Measurements from ENCODE around the gene TP53RK.

Gene TP53RK

DNA sequence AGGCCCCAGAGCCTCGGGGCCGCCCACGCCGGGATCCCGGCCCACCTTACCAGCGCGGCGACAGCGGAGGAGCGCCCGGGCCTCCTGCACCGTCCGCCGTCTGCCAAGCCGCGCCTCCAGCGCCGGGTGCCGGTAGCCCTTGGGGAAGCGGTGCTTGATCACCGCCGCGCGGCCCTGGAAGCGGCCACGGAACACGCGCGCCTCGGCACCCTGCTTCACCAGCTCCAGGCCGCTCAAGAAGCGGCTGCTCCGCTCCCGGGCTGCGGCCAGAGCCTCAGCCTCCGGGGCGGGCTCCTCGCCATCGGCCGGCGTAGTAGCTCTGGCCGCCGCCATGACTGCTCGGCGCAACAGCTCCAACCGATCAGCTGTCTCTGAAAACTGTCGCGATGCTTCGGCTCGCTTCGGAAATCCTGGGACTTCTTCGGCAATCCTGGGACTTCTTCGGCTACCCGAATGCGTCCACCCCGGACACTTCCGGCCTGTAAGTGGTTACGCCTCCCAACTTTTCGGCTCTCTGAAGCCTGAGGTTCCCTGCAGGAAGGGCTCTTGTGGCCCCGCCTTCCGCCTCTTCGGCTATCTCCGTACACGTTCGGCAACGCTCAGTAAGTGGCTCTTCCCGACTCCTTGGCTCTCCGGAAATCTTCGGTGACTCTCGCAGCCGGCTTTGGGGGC lies at the start of gene TP53RK:
Gene TP53RK (minus strand): TSS at position 363 of the 672 bp plus-strand sequence. CDS start 30 bp downstream, at position 333.
- peak; percentile 92 for DNase-seq

DNA sequence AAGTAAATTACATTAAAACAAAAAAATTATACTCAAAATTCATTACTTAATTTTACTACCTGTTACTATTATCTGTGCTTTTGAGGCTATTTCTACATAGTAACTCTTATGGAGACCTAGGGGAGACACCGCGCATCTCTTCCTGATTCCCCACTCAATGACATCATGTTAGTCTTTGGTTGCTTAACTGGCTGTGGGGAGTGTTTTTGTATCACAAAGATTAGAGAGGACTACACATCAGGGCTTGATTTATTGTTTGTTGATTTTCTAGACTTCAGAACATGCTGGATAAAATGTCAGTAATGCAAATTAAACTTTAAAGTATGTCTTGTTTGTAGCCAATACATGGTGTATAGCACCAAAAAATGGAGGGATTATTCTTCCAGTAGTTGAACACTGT lies 46.2 kb upstream of the TP53RK start:
- no peak for DNase-seq

DNA sequence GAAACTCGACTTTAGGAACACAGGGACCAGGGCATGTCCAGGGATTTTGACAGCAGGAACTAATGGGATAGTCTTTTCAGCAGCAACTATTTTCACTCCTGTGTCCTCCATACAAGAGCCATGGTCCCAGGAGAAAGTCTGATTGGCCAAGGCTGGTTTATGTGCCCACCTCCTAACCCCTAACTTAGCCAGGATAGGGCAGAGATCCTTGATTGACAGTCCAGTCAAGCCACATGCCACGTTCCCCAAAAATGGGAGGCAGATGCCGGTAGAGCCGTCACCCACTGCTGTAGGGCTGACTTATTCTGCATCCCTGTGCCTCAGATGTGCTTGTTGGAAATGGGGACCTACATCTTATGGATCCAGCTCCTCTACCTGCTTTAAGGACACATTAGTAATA lies 42.5 kb upstream of the TP53RK start:
- DNase-seq, result no peak

DNA sequence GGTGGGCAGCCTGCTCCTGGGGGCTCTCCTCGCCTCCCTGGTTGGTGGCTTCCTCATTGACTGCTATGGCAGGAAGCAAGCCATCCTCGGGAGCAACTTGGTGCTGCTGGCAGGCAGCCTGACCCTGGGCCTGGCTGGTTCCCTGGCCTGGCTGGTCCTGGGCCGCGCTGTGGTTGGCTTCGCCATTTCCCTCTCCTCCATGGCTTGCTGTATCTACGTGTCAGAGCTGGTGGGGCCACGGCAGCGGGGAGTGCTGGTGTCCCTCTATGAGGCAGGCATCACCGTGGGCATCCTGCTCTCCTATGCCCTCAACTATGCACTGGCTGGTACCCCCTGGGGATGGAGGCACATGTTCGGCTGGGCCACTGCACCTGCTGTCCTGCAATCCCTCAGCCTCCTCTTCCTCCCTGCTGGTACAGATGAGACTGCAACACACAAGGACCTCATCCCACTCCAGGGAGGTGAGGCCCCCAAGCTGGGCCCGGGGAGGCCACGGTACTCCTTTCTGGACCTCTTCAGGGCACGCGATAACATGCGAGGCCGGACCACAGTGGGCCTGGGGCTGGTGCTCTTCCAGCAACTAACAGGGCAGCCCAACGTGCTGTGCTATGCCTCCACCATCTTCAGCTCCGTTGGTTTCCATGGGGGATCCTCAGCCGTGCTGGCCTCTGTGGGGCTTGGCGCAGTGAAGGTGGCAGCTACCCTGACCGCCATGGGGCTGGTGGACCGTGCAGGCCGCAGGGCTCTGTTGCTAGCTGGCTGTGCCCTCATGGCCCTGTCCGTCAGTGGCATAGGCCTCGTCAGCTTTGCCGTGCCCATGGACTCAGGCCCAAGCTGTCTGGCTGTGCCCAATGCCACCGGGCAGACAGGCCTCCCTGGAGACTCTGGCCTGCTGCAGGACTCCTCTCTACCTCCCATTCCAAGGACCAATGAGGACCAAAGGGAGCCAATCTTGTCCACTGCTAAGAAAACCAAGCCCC lies 36.2 kb upstream of the TP53RK start:
- no peak for DNase-seq

DNA sequence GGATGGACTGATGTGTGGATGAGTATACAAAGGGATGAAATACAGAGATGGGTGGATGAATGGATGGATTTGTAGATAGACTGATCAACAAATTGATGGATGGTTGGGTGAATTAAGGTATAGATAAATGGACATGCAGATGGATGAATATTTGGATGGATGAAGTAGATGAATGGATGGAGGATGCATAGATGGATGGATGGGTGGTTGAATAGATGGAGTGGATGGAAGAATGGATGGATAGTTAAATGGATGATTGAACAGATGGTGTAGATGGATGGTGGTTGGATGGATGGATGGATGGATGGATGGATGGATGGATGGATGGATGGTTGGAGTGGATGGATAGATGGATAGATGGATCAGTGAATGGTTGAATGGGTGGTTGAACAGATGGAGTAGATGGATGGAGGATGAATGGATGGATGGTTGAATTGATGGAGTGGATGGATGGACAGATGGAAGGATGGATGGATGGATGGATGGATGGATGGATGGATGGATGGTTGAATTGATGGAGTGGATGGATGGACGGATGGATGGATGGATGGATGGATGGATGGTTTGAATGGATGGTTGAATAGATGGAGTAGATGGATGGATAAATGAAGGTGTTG lies 35.2 kb upstream of the TP53RK start:
- DNase-seq, result no peak

DNA sequence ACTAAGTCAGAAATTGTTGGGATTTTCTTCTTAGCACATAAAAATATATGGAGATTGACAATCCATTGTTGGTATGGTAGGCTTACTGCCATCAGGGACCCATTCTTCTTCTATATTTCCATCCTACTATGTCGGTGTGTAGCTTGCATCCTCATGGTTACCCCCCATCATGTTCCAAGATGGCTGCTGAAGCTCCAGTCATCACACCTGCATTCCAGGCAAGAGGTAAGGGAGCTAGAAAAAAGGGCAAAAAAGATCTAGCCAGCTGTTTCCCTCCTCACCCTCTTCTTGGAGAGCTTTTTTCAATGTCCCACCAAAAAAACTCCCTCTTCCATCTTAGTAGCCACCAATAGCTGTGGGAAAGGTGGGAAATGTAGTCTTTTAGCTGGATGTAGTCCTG lies 33.8 kb upstream of the TP53RK start:
- DNase-seq, result no peak

DNA sequence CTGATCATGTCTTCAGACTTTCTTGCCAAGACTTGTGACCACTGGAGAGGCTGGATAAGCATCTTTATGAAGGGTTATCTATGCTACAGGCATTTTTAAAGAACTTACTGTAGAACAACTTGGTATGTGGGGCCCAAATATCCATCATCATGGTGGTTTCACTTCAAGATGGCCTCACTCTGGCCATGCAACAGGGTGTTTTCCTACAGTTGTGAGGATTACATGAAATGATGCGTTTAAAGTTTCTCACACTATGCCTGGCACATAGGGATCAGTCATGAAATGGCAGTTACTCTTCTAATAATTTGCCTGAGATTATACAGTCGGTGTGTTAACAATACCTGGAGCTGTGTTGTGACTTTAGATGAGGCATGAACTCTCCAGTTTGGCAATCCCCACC lies 33.2 kb upstream of the TP53RK start:
- DNase-seq, result no peak

DNA sequence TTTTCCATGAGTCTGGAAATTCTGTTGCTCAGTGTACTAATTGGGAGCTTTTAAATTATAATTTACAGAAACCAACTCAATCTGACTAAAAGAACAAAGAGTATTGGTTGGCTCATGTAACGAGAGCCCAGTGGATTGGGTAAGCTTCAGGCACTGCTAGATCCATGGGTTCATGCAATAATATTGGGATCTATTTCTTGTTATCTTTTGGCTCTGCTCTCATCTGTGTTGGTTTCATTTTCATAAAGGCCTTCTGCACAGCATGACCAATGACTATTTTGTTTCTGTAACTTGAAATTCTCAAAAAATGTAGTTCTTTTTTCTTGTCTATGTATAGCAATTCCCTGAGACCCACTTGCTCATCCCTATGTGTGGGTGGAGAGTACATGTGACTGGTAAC lies 32.2 kb upstream of the TP53RK start:
- no peak for DNase-seq

DNA sequence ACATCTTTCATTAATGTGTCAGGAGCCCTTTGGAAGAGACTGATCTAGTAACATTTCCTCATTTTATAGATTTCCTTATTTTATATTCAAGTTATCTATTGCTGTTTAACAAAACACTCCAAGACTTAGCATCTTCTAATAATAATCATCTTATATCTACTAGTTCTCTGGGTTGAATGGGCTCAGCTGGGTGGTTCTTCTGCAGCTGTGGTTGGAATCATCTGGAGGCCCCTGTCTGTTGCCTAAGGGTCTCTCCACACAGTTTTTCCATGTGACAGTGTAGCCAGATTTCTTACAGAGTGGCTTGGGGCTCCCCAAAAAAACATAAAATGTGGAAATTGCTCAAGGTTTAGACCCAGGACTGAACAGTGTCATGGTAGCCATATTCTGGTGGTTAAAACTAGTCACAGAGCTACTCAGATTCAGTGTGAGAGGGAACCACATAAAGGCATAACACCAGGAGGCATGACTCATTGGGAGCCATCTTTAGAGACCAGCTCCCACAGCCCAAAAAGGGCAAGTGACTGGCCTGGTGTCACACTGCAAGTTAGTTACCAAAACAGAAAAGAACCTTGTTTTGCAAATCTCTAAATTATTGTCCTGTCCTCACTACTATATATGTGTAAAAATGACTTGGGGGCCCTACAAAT lies 31.7 kb upstream of the TP53RK start:
- DNase-seq, result no peak

DNA sequence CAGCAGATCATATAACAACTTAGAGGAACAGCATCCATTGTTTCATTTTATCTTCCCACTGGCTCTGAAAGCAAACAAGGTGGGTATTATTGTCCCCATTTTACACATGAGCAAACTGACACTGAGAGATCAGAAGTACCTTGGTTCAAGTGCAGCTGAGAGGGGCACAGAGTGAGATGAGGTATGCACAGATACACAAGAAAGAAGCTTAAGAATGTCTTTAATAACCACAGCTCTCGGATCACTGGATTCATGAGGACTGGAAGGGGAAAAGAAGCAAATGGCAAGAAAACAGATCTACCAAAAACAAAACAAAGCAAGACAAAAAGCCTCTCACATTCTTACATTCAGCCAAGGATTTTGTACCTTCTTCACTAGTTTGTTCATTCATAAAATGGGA lies 30.8 kb upstream of the TP53RK start:
- no peak for DNase-seq

DNA sequence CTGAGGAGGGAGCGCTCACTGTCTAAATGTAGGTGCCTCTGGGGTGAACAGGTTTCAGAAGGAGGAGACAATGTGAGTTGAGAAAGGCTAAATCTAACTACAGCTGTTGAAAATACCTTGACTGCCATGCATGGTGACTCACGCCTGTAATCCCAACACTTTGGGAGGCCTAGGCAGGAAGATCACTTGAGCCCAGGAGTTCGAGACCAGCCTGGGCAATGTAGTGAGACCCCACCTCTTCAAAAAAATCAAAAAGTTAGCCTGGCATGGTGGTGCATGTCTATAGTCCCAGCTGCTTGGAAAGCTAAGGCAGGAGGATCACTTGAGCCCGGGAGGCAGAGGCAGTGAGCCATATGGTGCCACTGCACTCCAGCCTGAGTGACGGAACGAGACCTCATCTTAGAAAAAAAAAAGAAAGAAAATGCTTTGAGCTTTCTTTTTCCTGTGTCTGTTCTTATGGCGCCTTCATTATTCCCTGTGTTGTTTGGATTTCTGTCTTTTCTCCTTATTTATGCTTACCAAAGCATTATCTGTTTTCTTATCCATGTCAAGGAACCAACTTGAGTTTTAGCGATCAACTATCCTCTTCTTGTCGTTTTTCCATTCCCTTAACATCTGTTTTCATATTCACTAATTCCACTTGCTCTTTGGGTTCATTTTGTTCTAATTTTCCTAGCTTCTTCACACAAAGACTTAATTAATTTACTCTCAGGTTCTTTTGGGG lies 28.7 kb upstream of the TP53RK start:
- no peak for DNase-seq

DNA sequence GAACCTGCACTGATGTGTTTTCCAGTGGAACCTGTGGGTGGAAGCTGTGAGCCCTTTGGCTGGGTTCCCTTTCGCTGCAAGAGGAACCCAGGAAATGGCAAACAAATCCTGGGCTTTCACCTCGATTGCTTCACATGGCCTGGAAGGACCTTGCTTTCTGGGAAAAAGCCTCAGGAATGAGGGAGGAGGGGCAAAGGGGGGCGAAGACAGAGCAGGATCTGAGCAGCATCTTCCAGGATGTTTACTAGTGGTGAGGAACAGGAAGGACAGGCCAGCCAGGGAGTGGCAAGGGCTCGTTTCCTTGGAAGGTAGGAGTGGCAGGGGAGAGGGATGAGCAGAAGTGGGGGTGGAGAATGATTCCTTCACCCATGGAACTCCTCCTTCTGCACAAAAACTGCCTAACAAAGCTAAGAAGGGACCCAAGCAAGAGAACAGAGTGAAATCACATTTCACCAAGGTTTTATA lies 26.1 kb upstream of the TP53RK start:
- no peak for DNase-seq

DNA sequence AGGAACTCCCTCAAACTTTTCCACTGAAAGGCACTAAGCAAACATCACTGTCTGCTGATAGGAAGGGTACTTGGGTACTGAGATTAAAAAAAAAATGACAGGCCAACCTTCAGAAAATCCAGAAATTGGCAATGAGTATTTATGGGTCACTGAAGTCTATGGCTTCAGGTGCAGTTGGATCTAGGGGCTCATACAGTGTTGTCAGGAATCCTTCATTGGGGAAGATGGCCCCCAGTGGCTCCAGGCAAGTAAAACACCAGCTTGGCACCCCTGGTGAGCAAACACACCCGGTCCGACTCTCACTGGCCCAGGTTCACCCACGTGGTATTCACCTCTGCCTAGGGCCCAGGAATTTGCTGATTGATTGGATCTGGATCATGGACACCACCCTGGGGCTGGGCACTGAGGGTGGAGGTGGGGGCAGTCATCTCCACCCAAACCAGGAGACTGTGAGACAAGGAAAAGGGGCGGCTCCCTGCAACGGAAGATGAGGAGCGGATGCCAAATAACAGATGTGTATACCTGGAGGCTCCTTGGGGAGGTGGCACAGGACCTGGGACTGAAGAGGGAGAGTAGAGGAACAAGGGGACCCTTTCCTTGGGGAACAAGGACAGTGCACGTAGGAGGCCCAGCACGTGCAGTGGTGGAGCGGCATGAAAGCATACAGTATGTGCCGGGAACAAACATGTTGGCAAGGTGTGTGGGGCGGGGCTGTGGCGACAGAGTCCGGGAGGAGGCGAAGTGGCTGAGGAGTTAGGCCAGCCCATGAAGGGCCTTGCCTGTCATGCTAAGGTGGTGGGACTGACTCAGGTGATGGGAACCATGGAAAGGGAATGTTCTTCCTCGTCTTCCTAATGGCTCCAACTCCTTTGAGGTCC lies 25.0 kb upstream of the TP53RK start:
- no peak for DNase-seq

DNA sequence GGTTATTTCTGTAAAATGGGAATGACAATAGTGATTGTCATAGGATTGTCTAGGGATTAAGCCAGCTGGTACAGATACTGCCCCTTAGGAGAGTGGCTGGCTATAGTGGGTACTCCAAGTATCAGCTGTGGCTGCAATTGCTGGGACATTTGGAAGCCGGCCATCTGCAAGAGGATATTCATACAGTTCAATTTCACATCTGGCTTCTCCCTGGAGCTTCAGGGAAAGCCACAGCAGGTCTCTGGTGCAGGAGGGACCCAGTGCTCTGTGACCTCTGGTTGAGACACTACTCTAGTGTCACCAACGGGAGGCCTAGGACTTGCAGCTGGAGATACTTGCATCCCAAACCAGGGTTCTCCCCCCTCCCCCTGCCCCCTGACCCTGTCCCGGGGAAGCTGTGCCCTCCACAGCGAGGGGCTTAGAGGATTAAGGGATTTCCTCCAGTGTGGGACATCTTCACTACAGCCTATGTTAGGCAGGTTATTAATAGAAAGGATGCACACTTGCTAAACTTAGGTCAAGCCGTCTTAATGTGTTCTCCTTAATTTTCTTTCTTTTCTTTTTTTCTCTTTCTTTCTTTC lies 22.9 kb upstream of the TP53RK start:
- no peak for DNase-seq

DNA sequence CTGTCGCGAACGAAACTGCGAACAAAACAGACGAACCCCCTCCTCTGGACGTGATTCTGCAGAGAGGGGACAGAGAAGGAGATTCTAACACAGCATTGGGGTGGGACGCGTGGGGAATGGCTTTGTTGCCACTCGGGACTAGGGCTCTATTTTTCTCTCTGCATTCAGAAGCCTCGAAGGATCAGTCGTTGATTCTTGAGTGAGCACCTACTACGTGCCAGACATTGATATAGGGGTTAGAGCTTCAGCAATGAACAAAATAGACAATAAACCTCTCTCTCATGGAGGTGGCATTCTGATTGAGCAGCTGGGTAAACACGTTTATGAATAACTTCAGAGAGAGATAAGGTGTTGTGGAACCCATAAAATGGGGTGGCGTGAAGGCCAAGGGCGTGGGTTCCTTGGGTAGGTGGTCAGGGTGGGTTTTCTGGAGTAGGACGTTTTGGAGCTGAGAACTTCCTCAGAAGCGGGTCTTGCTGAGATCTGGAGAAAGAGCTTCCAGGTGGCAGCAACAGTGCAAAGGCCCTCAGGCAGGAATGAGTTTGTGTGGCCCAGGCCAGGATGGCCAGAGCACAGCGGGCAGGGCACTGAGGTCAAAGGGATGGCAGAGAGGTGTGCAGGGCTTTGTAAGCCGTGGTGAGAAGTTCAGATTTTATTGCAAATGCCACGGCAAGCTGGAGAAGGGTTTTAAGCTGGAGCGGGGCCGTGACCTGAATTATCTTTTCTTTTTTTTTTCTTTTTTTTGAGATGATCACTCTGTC lies 21.1 kb upstream of the TP53RK start:
- DNase-seq, result no peak

DNA sequence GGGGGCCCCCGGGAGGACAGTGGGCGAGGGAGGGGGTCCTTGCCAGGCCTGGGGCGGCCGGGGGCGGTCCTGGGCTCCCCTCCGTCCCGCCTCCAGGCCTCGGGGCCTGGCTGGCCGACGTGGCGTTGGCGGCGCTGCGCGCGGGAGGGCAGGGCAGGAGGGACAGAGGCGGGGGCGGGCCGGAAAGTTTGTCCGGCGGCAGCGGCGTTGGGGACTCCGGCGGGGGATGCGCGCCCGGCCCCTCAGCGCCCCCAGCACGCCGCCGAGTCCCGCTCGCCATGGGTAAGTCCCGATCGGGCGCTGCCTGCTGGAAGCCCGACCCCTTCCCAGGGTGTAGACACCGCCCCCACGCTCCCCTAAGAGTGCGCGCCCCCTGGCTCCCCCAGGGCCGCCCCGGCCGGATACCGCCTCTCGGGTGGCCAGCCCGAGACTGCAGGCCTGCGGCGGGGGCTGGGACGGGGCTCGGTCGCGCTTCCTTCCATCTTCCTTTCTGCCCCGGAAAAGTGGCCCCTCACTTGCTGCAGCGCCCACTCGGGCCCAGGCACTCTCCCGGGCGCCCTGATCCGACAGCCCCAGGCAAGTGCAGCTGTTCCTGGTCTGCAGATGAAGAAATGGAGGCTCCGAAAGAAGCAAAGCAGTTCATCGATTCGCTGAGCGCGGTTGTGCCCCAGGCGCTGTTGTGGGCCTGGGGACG lies 20.4 kb upstream of the TP53RK start, which contains the start of gene SLC2A10:
Gene SLC2A10 (plus strand): TSS at position 191 of the 694 bp plus-strand sequence. CDS start 88 bp downstream, at position 279.
- DNase-seq, result no peak

DNA sequence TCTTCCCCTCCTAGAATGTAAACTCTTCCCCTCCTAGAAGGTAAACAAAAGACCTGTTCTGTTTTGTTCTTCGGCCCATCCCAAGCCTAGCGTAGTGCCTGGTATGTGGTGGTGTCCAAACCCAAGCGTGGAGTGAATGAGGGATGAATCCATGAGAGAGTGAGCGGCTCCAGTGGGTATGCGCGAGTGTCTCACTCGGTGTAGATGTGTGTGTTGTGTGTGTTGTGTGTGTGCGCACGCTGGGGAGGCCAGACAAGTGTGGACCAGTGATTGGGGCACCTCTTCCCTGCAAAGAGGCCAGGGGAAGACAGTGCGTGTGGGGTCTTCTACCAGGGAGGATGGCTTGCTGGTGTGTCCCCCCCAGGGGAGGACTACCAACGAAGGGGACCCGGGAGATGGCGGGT lies 19.8 kb upstream of the TP53RK start:
- DNase-seq, result no peak

DNA sequence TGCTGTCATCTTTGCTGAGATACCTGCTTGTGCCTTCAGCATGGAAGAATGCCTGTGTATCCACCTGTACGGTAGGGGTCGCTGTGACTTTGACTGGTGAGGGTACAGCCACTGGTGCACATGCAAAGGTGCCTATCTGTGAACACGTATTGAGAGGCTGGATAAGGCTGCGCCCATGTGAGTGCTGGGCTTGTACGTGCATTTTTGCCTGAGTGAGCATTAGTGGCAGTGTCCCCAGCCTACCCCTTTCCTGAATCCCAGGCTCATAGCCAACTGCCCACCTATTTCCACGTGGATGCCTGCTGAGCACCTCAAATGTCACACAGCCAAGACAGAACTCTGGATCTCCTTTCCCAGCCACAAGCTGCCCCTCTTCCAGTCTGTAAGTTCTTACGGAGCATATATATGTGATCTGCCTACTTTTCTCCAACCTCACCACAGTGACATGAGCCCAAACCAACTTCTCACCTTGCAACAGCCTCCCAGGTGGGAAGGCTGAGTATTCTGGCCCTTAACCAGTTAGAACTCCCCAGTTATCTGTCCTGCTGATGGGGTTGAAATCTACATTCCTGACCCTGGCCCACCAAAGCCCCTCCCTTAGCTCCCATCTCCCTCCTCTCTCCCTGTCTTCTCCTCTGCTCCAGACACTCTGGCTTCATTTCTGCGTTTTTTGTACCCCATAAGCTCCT lies 19.1 kb upstream of the TP53RK start:
- DNase-seq, result no peak

DNA sequence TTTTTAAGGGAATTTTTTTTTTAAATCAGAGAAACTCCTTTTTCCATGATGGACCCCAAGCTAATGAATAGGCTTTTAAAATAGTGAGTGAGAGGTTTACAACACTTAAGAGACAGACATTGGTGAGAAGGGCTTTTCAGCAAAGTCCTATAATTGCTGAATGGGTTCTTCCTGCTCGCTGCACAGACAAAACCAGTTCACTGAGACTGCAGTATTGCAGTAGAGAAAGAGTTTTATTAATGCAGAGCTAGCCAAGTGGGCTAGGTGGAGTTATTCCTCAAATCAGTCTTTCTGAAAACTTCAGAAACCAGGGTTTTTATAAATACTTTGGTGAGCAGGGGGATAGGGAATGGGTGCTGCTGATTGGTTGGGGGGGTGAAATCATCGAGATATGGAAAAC lies 17.0 kb upstream of the TP53RK start:
- no peak for DNase-seq
